H1 (cell line): ENCODE measurements around the gene TAF4. TPM values are rescaled to one million over a fixed set of nuclear protein-coding genes. Genes with fewer than 3 reads are reported as not detected.

ENCODE experiments used
- GABPA ChIP-seq: IDR thresholded peaks from 2 replicates; pipeline ENCODE4 v1.6.1; 2011; ENCODE audit warnings: mild to moderate bottlenecking, low read length, moderate library complexity, borderline replicate concordance; ENCODE audit not compliant: insufficient read depth
- GTF2F1 ChIP-seq: IDR thresholded peaks from 2 replicates; pipeline ENCODE4 v1.6.1; 2012; ENCODE audit warnings: low read depth, low read length, improper control_type of control experiment, borderline replicate concordance
- SP4 ChIP-seq: IDR thresholded peaks from 2 replicates; pipeline ENCODE4 v1.6.1; 2012; ENCODE audit warnings: low read length, inconsistent platforms
- SUZ12 ChIP-seq: fragments of 200-600 bp; sonication (generic); IDR thresholded peaks from 2 replicates; pipeline ENCODE4 v1.6.1; 2012; ENCODE audit warnings: mild to moderate bottlenecking, inconsistent platforms, low read length, moderate library complexity, mixed read lengths
- TAF7 ChIP-seq: optimal IDR thresholded peaks from 2 replicates; pipeline ENCODE3; 2011; ENCODE audit warnings: low read depth, mild to moderate bottlenecking, inconsistent platforms, low read length, moderate library complexity, borderline replicate concordance
- TCF12 ChIP-seq: IDR thresholded peaks from 2 replicates; pipeline ENCODE4 v1.6.1; 2011; ENCODE audit warnings: low read depth, mild to moderate bottlenecking, low read length
- polyA plus RNA-seq, 7 experiments: library from polyadenylated mRNA; depleted of rRNA in 3 of 7; stranded (reverse) in 5 of 7; unstranded in 2 of 7; fragments of >200 nt in 5 of 7; fragments of 200-250 nt in 2 of 7; gene quantifications; 1 replicate in 5 of 7; 2 replicates in 1 of 7; 4 replicates in 1 of 7; pipeline versions ENCODE4 v1.2.1 to v1.2.3, GENCODE V29; 2011 to 2013; ENCODE audit warnings: missing spikeins in 2 of 7, mixed read lengths in 2 of 7
- total RNA-seq: library from RNA; stranded (reverse); fragmentation: NEBNext Ultra II Directional; extraction: Animal tissue kit (Norgen Biotek cat#: 25700); gene quantifications from 2 replicates; pipeline ENCODE4 v1.2.1, GENCODE V29; 2021
- TF ChIP-seq, protein P1 (sequence below): fragments of 300-600 bp; sonication (generic); IDR thresholded peaks from 2 replicates; pipeline ENCODE4 v1.7.1; 2012; ENCODE audit warnings: low read length, moderate library complexity, mild to moderate bottlenecking, inconsistent platforms; ENCODE audit not compliant: insufficient replicate concordance
- TF ChIP-seq, protein P2 (sequence below), 3 experiments: IDR thresholded peaks; 1 replicate in 2 of 3; 2 replicates in 1 of 3; pipeline versions ENCODE4 v1.5.1 to v1.6.1; 2011; ENCODE audit warnings: low read length in 3 of 3, mild to moderate bottlenecking in 3 of 3, inconsistent platforms in 2 of 3, low read depth in 1 of 3, moderate library complexity in 1 of 3; ENCODE audit not compliant: insufficient read depth in 1 of 3; ENCODE audit errors: control extremely low read depth in 1 of 3

Gene TAF4
- total and polyA plus RNA-seq, 2 of the 8 experiments (the other 6 are each of a cell fraction or from before 2014, with no cell fraction given) = 16.0 to 30.1 TPM

DNA sequence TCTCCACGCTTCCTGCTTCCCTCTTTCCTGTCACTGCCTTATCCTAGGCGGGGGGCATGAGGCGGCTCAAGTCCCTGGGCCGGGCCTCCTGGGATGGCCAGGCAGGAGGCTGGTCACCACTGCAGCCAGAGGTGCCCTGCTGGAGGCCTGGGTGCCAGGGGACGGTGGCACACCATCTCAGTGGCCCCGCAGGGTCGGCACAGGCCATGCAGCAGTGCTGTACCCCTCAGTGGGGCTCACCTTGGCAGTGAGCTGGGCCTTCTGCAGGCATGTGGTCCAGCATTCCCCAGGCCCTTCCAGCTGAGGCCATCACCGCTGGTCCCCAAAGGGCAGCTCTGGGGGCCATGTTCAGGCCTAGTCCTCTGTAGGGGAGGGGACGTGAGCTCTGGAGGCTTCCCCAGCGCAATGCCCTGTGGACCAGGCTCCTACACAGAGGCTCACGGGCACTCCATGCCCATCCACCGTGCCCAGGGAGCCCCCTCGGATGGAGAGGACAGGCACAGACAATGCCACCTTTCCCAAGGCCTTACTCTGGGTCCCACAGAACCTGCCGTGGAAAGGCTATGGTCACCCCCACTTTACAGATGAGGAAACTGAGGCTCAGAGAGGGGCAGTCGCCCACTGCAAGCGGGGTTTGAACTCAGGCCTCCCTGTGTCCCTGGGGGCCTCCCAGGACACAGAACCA, 123.8 kb downstream of the TAF4 start (continued):
- TF ChIP-seq, protein P1, sequence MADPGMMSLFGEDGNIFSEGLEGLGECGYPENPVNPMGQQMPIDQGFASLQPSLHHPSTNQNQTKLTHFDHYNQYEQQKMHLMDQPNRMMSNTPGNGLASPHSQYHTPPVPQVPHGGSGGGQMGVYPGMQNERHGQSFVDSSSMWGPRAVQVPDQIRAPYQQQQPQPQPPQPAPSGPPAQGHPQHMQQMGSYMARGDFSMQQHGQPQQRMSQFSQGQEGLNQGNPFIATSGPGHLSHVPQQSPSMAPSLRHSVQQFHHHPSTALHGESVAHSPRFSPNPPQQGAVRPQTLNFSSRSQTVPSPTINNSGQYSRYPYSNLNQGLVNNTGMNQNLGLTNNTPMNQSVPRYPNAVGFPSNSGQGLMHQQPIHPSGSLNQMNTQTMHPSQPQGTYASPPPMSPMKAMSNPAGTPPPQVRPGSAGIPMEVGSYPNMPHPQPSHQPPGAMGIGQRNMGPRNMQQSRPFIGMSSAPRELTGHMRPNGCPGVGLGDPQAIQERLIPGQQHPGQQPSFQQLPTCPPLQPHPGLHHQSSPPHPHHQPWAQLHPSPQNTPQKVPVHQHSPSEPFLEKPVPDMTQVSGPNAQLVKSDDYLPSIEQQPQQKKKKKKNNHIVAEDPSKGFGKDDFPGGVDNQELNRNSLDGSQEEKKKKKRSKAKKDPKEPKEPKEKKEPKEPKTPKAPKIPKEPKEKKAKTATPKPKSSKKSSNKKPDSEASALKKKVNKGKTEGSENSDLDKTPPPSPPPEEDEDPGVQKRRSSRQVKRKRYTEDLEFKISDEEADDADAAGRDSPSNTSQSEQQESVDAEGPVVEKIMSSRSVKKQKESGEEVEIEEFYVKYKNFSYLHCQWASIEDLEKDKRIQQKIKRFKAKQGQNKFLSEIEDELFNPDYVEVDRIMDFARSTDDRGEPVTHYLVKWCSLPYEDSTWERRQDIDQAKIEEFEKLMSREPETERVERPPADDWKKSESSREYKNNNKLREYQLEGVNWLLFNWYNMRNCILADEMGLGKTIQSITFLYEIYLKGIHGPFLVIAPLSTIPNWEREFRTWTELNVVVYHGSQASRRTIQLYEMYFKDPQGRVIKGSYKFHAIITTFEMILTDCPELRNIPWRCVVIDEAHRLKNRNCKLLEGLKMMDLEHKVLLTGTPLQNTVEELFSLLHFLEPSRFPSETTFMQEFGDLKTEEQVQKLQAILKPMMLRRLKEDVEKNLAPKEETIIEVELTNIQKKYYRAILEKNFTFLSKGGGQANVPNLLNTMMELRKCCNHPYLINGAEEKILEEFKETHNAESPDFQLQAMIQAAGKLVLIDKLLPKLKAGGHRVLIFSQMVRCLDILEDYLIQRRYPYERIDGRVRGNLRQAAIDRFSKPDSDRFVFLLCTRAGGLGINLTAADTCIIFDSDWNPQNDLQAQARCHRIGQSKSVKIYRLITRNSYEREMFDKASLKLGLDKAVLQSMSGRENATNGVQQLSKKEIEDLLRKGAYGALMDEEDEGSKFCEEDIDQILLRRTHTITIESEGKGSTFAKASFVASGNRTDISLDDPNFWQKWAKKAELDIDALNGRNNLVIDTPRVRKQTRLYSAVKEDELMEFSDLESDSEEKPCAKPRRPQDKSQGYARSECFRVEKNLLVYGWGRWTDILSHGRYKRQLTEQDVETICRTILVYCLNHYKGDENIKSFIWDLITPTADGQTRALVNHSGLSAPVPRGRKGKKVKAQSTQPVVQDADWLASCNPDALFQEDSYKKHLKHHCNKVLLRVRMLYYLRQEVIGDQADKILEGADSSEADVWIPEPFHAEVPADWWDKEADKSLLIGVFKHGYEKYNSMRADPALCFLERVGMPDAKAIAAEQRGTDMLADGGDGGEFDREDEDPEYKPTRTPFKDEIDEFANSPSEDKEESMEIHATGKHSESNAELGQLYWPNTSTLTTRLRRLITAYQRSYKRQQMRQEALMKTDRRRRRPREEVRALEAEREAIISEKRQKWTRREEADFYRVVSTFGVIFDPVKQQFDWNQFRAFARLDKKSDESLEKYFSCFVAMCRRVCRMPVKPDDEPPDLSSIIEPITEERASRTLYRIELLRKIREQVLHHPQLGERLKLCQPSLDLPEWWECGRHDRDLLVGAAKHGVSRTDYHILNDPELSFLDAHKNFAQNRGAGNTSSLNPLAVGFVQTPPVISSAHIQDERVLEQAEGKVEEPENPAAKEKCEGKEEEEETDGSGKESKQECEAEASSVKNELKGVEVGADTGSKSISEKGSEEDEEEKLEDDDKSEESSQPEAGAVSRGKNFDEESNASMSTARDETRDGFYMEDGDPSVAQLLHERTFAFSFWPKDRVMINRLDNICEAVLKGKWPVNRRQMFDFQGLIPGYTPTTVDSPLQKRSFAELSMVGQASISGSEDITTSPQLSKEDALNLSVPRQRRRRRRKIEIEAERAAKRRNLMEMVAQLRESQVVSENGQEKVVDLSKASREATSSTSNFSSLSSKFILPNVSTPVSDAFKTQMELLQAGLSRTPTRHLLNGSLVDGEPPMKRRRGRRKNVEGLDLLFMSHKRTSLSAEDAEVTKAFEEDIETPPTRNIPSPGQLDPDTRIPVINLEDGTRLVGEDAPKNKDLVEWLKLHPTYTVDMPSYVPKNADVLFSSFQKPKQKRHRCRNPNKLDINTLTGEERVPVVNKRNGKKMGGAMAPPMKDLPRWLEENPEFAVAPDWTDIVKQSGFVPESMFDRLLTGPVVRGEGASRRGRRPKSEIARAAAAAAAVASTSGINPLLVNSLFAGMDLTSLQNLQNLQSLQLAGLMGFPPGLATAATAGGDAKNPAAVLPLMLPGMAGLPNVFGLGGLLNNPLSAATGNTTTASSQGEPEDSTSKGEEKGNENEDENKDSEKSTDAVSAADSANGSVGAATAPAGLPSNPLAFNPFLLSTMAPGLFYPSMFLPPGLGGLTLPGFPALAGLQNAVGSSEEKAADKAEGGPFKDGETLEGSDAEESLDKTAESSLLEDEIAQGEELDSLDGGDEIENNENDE = no peak
- TF ChIP-seq GABPA (no peak), SUZ12 (no peak), GTF2F1 (no peak), SP4 (no peak), TCF12 (no peak), TAF7 (no peak)
- TF ChIP-seq, protein P2, sequence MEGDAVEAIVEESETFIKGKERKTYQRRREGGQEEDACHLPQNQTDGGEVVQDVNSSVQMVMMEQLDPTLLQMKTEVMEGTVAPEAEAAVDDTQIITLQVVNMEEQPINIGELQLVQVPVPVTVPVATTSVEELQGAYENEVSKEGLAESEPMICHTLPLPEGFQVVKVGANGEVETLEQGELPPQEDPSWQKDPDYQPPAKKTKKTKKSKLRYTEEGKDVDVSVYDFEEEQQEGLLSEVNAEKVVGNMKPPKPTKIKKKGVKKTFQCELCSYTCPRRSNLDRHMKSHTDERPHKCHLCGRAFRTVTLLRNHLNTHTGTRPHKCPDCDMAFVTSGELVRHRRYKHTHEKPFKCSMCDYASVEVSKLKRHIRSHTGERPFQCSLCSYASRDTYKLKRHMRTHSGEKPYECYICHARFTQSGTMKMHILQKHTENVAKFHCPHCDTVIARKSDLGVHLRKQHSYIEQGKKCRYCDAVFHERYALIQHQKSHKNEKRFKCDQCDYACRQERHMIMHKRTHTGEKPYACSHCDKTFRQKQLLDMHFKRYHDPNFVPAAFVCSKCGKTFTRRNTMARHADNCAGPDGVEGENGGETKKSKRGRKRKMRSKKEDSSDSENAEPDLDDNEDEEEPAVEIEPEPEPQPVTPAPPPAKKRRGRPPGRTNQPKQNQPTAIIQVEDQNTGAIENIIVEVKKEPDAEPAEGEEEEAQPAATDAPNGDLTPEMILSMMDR (IDR thresholded peaks at IDR 0.05; ENCODE audit: control extremely low read depth in 1 of 3, insufficient read depth in 1 of 3, low read depth in 1 of 3, low read length in 3 of 3) = no peak
